ENCODE results near the gene HTRA3.
A peak's percentile ranks its signal among the peaks of the same experiment; 100 is the strongest.

HTRA3 gene

GRCh38 chr4:8312069-8312445, 42.5 kb downstream of the HTRA3 start:
- Histone ChIP-seq H3K4me1 (ENCODE audit: control insufficient read depth in 1 of 2, insufficient read depth in 1 of 2, low read depth in 1 of 2, low read length in 1 of 2) (peaks cover 47 to 58% of the 10 kb centered on the region in 2 experiments), H3K27me3 (no peaks in the 10 kb centered on the region), H3K36me3 (peaks cover 6% of the 10 kb centered on the region), H3K9me3 (no peaks in the 10 kb centered on the region), H3K27ac (no peak overlapping the region), H3K4me3 (ENCODE audit: low read depth in 1 of 2, low read length in 1 of 2) (no peak overlapping the region)
- no peak for TF ChIP-seq CTCF (IDR thresholded peaks at IDR 0.05)

DNA sequence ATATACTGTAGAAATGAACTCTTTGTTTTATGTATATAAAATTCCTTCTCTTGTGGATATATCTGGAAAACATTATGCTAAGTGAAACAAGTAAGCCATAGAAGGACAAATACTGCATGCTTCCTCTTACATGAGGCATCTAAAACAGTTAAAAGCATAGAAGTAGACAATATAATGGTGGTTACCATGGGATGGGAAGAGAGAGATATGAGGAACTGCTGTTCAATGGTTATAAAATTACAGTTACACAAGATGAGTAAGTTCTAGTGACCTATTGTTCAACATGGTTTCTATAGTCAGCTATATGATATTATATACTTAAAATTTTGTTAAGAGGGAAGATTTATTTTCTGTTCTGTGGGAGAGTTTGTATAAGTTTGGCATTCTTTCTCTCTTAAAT, 43.4 kb downstream of the HTRA3 start:
- peaks cover 51 to 64% of the 10 kb centered on the region in 2 experiments for H3K4me1 ChIP-seq (ENCODE audit: control insufficient read depth in 1 of 2, insufficient read depth in 1 of 2, low read depth in 1 of 2, low read length in 1 of 2)
- H3K36me3 ChIP-seq: no peaks in the 10 kb centered on the region
- no peaks in the 10 kb centered on the region for H3K27me3 ChIP-seq
- H3K27ac ChIP-seq: peak overlapping the region; percentile 21
- H3K4me3 ChIP-seq (ENCODE audit: low read depth in 1 of 2, low read length in 1 of 2): no peak overlapping the region
- H3K9me3 ChIP-seq: no peaks in the 10 kb centered on the region
- no peak for TF ChIP-seq CTCF (IDR thresholded peaks at IDR 0.05)

- peak overlapping the region; percentile 15 to 50 for H3K4me3 ChIP-seq (ENCODE audit: low read depth in 1 of 2, low read length in 1 of 2)
- TF ChIP-seq CTCF (IDR thresholded peaks at IDR 0.05): no peak
- no peaks in the 10 kb centered on the region for H3K36me3 ChIP-seq
- no peaks in the 10 kb centered on the region for H3K27me3 ChIP-seq
- H3K27ac ChIP-seq: peak overlapping the region; percentile 77
- H3K4me1 ChIP-seq (ENCODE audit: control insufficient read depth in 1 of 2, insufficient read depth in 1 of 2, low read depth in 1 of 2, low read length in 1 of 2): peaks cover 69 to 74% of the 10 kb centered on the region in 2 experiments
- H3K9me3 ChIP-seq: no peaks in the 10 kb centered on the region
These were observed 45.2 kb downstream of the HTRA3 start for GRCh38 chr4:8314691-8315255.

DNA sequence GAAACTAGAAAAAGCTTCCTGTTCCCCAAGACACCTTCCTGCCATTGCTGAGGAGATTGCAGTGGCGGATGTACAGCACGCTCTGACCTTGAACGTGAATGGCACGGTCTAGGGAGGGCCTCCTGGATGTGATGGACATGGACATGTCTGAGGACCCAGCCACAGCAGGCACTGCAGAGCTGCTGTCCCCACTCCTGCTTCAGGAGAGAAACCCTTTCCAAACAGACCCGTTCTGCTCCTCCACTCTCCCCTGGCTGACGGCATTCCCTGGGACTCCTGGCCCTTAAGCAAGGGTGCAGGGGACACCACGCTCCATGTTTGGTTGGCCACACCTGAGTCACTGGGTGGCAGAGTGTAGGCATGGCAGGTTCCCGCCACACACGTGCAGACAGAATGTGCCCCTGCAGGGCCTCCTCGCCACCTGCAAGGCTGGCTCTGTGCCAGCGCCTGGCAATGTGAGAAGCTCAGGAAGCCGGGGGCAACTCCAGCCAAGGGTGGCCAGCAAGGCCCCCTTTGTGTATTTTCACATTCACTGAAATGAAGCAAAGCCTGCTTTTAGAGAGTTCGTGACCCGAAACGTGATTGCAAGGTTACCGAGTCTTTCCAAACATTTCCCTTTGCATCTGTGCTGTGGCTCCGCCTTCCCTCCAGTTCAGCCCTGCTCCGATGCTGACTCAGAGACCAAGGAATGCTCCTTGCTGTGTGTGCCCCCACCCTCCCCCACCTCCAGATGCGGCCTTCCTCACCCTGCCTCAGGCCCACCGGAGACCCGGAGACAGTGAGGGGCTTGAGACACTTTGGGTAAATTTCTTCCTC, 46.1 kb downstream of the HTRA3 start:
- Histone ChIP-seq H3K36me3 (no peaks in the 10 kb centered on the region), H3K4me3 (ENCODE audit: low read depth in 1 of 2, low read length in 1 of 2) (peak overlapping the region; percentile 15 to 50), H3K9me3 (no peaks in the 10 kb centered on the region), H3K27me3 (no peaks in the 10 kb centered on the region), H3K4me1 (ENCODE audit: control insufficient read depth in 1 of 2, insufficient read depth in 1 of 2, low read depth in 1 of 2, low read length in 1 of 2) (peaks cover 78 to 83% of the 10 kb centered on the region in 2 experiments), H3K27ac (peak overlapping the region; percentile 77)
- no peak for TF ChIP-seq CTCF (IDR thresholded peaks at IDR 0.05)

DNA sequence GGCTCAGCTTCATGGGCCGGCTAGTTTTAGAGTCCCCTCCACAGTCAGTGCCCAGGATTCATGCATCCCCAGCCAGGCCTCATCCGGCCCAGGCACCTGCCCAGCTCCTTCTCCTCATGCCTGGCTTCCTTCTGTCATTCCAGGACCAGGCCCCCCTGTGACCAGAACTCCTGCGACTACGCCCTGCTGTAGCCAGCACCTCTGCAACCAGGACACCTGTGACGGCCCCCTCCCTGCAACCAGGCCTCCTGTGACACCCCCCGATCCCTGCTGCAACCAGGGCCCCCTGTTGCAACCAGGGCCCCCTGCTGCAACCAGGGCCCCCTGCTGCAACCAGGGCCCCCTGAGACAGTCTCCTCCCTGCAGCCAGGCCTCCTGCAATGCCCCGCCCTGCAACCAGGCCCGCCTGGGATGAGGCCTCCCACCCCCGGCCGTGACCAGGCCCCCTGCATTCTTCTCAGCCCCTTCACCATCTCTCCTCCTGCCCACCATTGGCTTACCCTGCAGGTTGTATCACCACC, 46.8 kb downstream of the HTRA3 start:
- H3K27me3 ChIP-seq: no peaks in the 10 kb centered on the region
- peaks cover 83 to 90% of the 10 kb centered on the region in 2 experiments for H3K4me1 ChIP-seq (ENCODE audit: control insufficient read depth in 1 of 2, insufficient read depth in 1 of 2, low read depth in 1 of 2, low read length in 1 of 2)
- TF ChIP-seq CTCF (IDR thresholded peaks at IDR 0.05): no peak
- peak overlapping the region; percentile 77 for H3K27ac ChIP-seq
- H3K36me3 ChIP-seq: no peaks in the 10 kb centered on the region
- no peak overlapping the region for H3K4me3 ChIP-seq (ENCODE audit: low read depth in 1 of 2, low read length in 1 of 2)
- H3K9me3 ChIP-seq: no peaks in the 10 kb centered on the region

Measured in neutrophil (primary cell).